Activated CD8-positive, alpha-beta T cell treated with anti-CD3 and anti-CD28 coated beads, Interleukin-2, amount 10 ng/mL, durations not matched to agents 7 days and 5 days (primary cell): Measurements from ENCODE around the gene HDDC3. TPM values are rescaled to one million over a fixed set of nuclear protein-coding genes. Genes with fewer than 3 reads are reported as not detected.

Experiments
- ATAC-seq: fragments of 150-1000 bp; cut with Tn5 transposase; one replicate; pipeline ENCODE4 v1.10.0; 2021; ENCODE audit warnings: moderate library complexity
- CTCF ChIA-PET: fragments of 350-600 bp; sonication (Branson Sonifier 250); formaldehyde crosslinking; loops from one replicate; lab custom pipeline; 2021; ENCODE audit warnings: antibody characterized with exemption; lab: Charles Lee
- POLR2A ChIA-PET: fragments of 350-600 bp; sonication (Branson Sonifier 250); formaldehyde crosslinking; loops from one replicate; lab custom pipeline; 2021; ENCODE audit warnings: antibody characterized with exemption; lab: Charles Lee
- DNase-seq: peaks from one replicate; pipeline ENCODE4 v3.0.0-alpha.2; 2020
- H3K27ac Mint-ChIP-seq: one replicate; pipeline ENCODE4 v1.8.0; 2021; ENCODE audit warnings: mild to moderate bottlenecking, mixed read lengths
- H3K27me3 Mint-ChIP-seq: one replicate; pipeline ENCODE4 v1.8.0; 2021; ENCODE audit warnings: low read depth, mixed read lengths
- H3K36me3 Mint-ChIP-seq: one replicate; pipeline ENCODE4 v1.8.0; 2021; ENCODE audit warnings: low read depth, mixed read lengths
- H3K4me1 Mint-ChIP-seq: one replicate; pipeline ENCODE4 v1.8.0; 2021; ENCODE audit warnings: low read depth, mixed read lengths
- H3K4me3 Mint-ChIP-seq: one replicate; pipeline ENCODE4 v1.8.0; 2021; ENCODE audit warnings: mild to moderate bottlenecking, mixed read lengths
- H3K9me3 Mint-ChIP-seq: one replicate; pipeline ENCODE4 v1.8.0; 2022; ENCODE audit warnings: mixed read lengths; ENCODE audit not compliant: insufficient read depth
- total RNA-seq, 2 experiments: library from RNA; stranded (reverse); gene quantifications; one replicate each; pipeline ENCODE4 v1.2.3, GENCODE V29; 2021

The HDDC3 gene
- total RNA-seq, 2 experiments from 2014 or later: 23.8 to 26.9 TPM

GRCh38 chr15:90881978-90882721, 50.2 kb downstream of the HDDC3 start:
- H3K36me3 Mint-ChIP-seq: peaks cover 44% of the 10 kb centered on the region
- no peaks in the 10 kb centered on the region for H3K9me3 Mint-ChIP-seq
- H3K4me3 Mint-ChIP-seq: no peak overlapping the region
- H3K27ac Mint-ChIP-seq: no peak overlapping the region
- POLR2A ChIA-PET: interaction anchor here (0.6 to 1.1 kb wide), 5 partner anchors 29 to 234 kb away, joined by 3 to 6 read pairs (median 3); no protein-coding TSS in a partner anchor
- no peaks in the 10 kb centered on the region for H3K27me3 Mint-ChIP-seq
- DNase-seq (no peak), ATAC-seq (no peak)
- CTCF ChIA-PET: interaction anchor here (0.6 to 1.1 kb wide), 2 partner anchors 64 to 564 kb away, joined by 3 read pairs; no protein-coding TSS in a partner anchor
- peaks cover 44% of the 10 kb centered on the region for H3K4me1 Mint-ChIP-seq

- Mint-ChIP-seq H3K36me3 (peaks cover 51% of the 10 kb centered on the region), H3K4me1 (peaks cover 50% of the 10 kb centered on the region), H3K27ac (no peak overlapping the region), H3K27me3 (no peaks in the 10 kb centered on the region), H3K4me3 (no peak overlapping the region), H3K9me3 (no peaks in the 10 kb centered on the region)
- ChIA-PET POLR2A (interaction anchor here (0.6 to 1.1 kb wide), 5 partner anchors 29 to 234 kb away, joined by 3 to 6 read pairs (median 3); no protein-coding TSS in a partner anchor), CTCF (interaction anchor here (1.1 kb wide), 1 partner anchor 63 kb away, joined by 3 read pairs; no protein-coding TSS in a partner anchor)
- DNase-seq (no peak), ATAC-seq (no peak)
These were observed 51.0 kb downstream of the HDDC3 start for GRCh38 chr15:90881181-90881977.

- Mint-ChIP-seq H3K9me3 (no peaks in the 10 kb centered on the region), H3K36me3 (peaks cover 51% of the 10 kb centered on the region), H3K4me3 (no peak overlapping the region), H3K4me1 (peaks cover 44% of the 10 kb centered on the region), H3K27ac (no peak overlapping the region), H3K27me3 (no peaks in the 10 kb centered on the region)
- ATAC-seq (no peak), DNase-seq (no peak)
- ChIA-PET POLR2A (no interaction called here), CTCF (no interaction called here)
These were observed 51.8 kb downstream of the HDDC3 start for GRCh38 chr15:90880381-90881145.

Other genes with a start within 250 kb of the HDDC3 start
- gene BLM, start 215.2 kb downstream of the HDDC3 start, total RNA-seq: 10 to 100 TPM; 52.3 to 57.4 TPM
- gene FURIN, start 64.0 kb downstream of the HDDC3 start, total RNA-seq: 10 to 100 TPM; 86.0 to 86.5 TPM
- 10 to 100 TPM; 10.5 to 11.1 TPM for gene FES, start 48.0 kb downstream of the HDDC3 start, total RNA-seq
- 10 to 100 TPM; 82.7 to 97.7 TPM for gene MAN2A2, start 29.2 kb downstream of the HDDC3 start, total RNA-seq
- gene UNC45A, start 2.7 kb upstream of the HDDC3 start, total RNA-seq: 10 to 100 TPM; 74.6 to 81.4 TPM
- gene RCCD1, start 22.3 kb upstream of the HDDC3 start, total RNA-seq: 10 to 100 TPM; 30.1 to 31.9 TPM
- gene PRC1, start 62.0 kb upstream of the HDDC3 start, total RNA-seq: 100 to 1,000 TPM; 180 to 189 TPM
- 10 to 100 TPM; 16.6 to 21.2 TPM for gene VPS33B, start 90.0 kb upstream of the HDDC3 start, total RNA-seq
- gene SV2B, start 167.7 kb upstream of the HDDC3 start, total RNA-seq: not detected